ENCODE measurements around the gene GPR171.

DNA sequence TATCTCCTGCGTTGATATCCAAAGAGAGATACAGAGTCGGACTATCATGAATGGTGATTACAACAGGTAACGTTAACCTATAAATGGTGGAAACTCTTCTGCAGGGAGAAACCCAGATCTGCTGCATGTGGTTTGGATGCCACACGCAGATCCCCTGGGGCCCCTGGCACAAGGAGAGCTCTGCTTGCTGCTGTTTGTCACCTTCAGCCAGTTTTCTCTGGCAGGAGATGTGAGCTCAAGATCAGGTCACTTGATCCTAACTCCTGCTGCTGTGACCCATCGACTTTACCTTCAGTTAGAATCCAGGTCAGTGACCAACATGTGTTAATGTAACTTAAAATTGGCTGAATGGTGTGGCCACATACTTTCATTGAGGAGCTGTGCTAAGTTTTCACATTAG, 23.8 kb upstream of the GPR171 start:
- TF ChIP-seq, protein P1, sequence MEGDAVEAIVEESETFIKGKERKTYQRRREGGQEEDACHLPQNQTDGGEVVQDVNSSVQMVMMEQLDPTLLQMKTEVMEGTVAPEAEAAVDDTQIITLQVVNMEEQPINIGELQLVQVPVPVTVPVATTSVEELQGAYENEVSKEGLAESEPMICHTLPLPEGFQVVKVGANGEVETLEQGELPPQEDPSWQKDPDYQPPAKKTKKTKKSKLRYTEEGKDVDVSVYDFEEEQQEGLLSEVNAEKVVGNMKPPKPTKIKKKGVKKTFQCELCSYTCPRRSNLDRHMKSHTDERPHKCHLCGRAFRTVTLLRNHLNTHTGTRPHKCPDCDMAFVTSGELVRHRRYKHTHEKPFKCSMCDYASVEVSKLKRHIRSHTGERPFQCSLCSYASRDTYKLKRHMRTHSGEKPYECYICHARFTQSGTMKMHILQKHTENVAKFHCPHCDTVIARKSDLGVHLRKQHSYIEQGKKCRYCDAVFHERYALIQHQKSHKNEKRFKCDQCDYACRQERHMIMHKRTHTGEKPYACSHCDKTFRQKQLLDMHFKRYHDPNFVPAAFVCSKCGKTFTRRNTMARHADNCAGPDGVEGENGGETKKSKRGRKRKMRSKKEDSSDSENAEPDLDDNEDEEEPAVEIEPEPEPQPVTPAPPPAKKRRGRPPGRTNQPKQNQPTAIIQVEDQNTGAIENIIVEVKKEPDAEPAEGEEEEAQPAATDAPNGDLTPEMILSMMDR (tag by site-specific recombination; IDR thresholded peaks at IDR 0.05): no peak
- TF ChIP-seq, protein P2, sequence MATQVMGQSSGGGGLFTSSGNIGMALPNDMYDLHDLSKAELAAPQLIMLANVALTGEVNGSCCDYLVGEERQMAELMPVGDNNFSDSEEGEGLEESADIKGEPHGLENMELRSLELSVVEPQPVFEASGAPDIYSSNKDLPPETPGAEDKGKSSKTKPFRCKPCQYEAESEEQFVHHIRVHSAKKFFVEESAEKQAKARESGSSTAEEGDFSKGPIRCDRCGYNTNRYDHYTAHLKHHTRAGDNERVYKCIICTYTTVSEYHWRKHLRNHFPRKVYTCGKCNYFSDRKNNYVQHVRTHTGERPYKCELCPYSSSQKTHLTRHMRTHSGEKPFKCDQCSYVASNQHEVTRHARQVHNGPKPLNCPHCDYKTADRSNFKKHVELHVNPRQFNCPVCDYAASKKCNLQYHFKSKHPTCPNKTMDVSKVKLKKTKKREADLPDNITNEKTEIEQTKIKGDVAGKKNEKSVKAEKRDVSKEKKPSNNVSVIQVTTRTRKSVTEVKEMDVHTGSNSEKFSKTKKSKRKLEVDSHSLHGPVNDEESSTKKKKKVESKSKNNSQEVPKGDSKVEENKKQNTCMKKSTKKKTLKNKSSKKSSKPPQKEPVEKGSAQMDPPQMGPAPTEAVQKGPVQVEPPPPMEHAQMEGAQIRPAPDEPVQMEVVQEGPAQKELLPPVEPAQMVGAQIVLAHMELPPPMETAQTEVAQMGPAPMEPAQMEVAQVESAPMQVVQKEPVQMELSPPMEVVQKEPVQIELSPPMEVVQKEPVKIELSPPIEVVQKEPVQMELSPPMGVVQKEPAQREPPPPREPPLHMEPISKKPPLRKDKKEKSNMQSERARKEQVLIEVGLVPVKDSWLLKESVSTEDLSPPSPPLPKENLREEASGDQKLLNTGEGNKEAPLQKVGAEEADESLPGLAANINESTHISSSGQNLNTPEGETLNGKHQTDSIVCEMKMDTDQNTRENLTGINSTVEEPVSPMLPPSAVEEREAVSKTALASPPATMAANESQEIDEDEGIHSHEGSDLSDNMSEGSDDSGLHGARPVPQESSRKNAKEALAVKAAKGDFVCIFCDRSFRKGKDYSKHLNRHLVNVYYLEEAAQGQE (tag by site-specific recombination; IDR thresholded peaks at IDR 0.05): no peak
- TF ChIP-seq, protein P3, sequence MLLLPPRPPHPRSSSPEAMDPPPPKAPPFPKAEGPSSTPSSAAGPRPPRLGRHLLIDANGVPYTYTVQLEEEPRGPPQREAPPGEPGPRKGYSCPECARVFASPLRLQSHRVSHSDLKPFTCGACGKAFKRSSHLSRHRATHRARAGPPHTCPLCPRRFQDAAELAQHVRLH (tag by site-specific recombination; IDR thresholded peaks at IDR 0.05): no peak
- TF ChIP-seq, protein P4, sequence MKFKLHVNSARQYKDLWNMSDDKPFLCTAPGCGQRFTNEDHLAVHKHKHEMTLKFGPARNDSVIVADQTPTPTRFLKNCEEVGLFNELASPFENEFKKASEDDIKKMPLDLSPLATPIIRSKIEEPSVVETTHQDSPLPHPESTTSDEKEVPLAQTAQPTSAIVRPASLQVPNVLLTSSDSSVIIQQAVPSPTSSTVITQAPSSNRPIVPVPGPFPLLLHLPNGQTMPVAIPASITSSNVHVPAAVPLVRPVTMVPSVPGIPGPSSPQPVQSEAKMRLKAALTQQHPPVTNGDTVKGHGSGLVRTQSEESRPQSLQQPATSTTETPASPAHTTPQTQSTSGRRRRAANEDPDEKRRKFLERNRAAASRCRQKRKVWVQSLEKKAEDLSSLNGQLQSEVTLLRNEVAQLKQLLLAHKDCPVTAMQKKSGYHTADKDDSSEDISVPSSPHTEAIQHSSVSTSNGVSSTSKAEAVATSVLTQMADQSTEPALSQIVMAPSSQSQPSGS (tag by site-specific recombination; IDR thresholded peaks at IDR 0.05; ENCODE audit: low read depth): no peak
- no peak for TF ChIP-seq YY1 (tag by site-specific recombination; IDR thresholded peaks at IDR 0.05)
- TF ChIP-seq ZNF530 (tag by site-specific recombination; IDR thresholded peaks at IDR 0.05; ENCODE audit: low read depth): no peak
- no peak for TF ChIP-seq SP2 (tag by site-specific recombination; IDR thresholded peaks at IDR 0.05)
- TF ChIP-seq ZNF274 (IDR thresholded peaks at IDR 0.05; ENCODE audit: low read length): no peak
- no peak for TF ChIP-seq ZNF274 (tag by site-specific recombination; IDR thresholded peaks at IDR 0.05; ENCODE audit: borderline replicate concordance)

Measured in HEK293 (cell line).